Activated CD8-positive, alpha-beta memory T cell treated with anti-CD3 and anti-CD28 coated beads, Interleukin-2, amount 10 ng/mL, durations not matched to agents 7 days and 5 days (primary cell): ENCODE measurements around the gene FGF19. TPM values are rescaled to one million over a fixed set of nuclear protein-coding genes. Genes with fewer than 3 reads are reported as not detected.
"Not testable (repeated sequence)": the region's sequence is repeated elsewhere in the genome, so short reads cannot be mapped to it uniquely, and the experiment has no call there.

ENCODE experiments used
- ATAC-seq: fragments of 150-1000 bp; cut with Tn5 transposase; one replicate; pipeline ENCODE4 v1.10.0; 2021; ENCODE audit warnings: moderate library complexity
- CTCF ChIA-PET: fragments of 350-600 bp; sonication (Branson Sonifier 250); formaldehyde crosslinking; loops from one replicate; lab custom pipeline; 2021; ENCODE audit warnings: antibody characterized with exemption; lab: Charles Lee
- DNase-seq: peaks from one replicate; pipeline ENCODE4 v3.0.0-alpha.2; 2020
- H3K27ac Mint-ChIP-seq: one replicate; pipeline ENCODE4 v1.8.0; 2021; ENCODE audit warnings: mild to moderate bottlenecking, mixed read lengths
- H3K27me3 Mint-ChIP-seq: one replicate; pipeline ENCODE4 v1.8.0; 2021; ENCODE audit warnings: mixed read lengths
- H3K36me3 Mint-ChIP-seq: one replicate; pipeline ENCODE4 v1.8.0; 2021; ENCODE audit warnings: mild to moderate bottlenecking, mixed read lengths
- H3K4me1 Mint-ChIP-seq: one replicate; pipeline ENCODE4 v1.8.0; 2021; ENCODE audit warnings: mixed read lengths
- H3K4me3 Mint-ChIP-seq: one replicate; pipeline ENCODE4 v1.8.0; 2021; ENCODE audit warnings: mild to moderate bottlenecking, moderate library complexity, mixed read lengths
- H3K9me3 Mint-ChIP-seq: one replicate; pipeline ENCODE4 v1.8.0; 2022; ENCODE audit warnings: low read depth, mixed read lengths
- total RNA-seq, 2 experiments: library from RNA; stranded (reverse); gene quantifications; one replicate each; pipeline ENCODE4 v1.2.3, GENCODE V29; 2021

FGF19 gene
- total RNA-seq, 2 experiments from 2014 or later = not detected

DNA sequence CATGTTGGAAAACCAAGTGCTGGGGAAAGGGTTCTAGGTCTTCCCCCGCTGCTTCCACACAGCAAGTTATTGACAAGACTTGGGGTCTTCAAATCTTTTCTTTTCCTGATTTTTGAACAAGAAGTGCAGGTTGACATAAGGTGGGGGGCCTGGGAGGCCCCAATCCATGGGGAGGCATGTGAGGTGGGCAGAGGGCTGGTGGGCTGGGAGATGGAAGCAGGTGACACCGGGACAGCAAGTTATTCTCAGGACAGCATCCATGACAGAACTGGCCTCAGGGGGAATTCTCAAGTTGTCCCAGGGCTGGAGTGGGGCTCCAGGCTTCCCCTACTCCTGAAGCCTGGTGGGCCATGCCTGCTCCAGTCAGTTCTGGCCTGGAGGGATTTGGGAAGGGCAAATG, 5.5 kb downstream of the FGF19 start:
- DNase-seq (no peak), ATAC-seq (no peak)
- no peaks in the 10 kb centered on the region for H3K9me3 Mint-ChIP-seq
- no peaks in the 10 kb centered on the region for H3K36me3 Mint-ChIP-seq
- CTCF ChIA-PET = no interaction called here
- peaks cover 59% of the 10 kb centered on the region for H3K27me3 Mint-ChIP-seq
- peaks cover 2% of the 10 kb centered on the region for H3K4me1 Mint-ChIP-seq
- H3K4me3 Mint-ChIP-seq = no peak overlapping the region
- no peak overlapping the region for H3K27ac Mint-ChIP-seq

DNA sequence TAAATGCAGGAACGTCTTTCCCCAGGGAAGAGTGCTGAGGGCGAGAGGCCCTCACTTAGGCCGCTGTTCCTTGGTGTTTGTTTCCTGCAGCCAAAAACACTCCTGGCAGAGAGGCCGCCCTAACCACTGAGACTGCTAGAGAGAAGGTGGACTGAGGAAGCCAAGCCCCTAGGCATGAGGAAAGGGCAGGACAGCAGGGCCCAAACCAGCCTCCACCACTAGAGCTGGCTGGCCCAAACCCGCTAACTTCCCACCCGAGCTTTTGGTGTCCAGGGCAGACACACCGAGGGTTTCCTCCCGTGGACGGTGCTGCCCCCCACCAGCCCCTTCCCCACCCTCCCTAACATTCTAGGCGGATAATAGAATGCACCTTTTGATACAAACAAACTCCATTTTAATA, 6.0 kb downstream of the FGF19 start:
- no peaks in the 10 kb centered on the region for H3K9me3 Mint-ChIP-seq
- peaks cover 55% of the 10 kb centered on the region for H3K27me3 Mint-ChIP-seq
- no peak overlapping the region for H3K27ac Mint-ChIP-seq
- no peak for DNase-seq
- ATAC-seq = no peak
- no peaks in the 10 kb centered on the region for H3K36me3 Mint-ChIP-seq
- no peaks in the 10 kb centered on the region for H3K4me1 Mint-ChIP-seq
- CTCF ChIA-PET = no interaction called here
- no peak overlapping the region for H3K4me3 Mint-ChIP-seq

DNA sequence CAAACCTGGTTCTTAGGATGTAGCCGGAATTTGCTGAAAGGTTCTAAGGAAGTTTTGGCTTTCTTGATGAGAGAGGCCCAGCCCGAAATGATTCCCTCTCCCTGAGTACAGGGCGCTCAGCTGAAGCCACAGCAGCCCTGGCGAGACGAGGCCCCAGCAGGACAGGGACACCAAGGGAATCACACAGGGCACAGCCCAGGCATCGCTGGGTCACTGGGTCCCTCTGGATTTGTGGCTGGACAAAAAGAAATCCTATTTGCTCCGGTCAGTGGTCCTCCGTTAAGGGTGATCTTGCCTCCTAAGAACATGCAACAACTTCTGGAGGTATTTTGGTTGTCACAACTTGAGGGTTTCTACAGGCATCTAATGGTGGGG, 6.4 kb downstream of the FGF19 start:
- CTCF ChIA-PET = no interaction called here
- ATAC-seq = no peak
- Mint-ChIP-seq H3K9me3 (no peaks in the 10 kb centered on the region), H3K27me3 (peaks cover 53% of the 10 kb centered on the region), H3K4me3 (no peak overlapping the region), H3K27ac (no peak overlapping the region), H3K4me1 (no peaks in the 10 kb centered on the region), H3K36me3 (no peaks in the 10 kb centered on the region)
- DNase-seq = no peak

DNA sequence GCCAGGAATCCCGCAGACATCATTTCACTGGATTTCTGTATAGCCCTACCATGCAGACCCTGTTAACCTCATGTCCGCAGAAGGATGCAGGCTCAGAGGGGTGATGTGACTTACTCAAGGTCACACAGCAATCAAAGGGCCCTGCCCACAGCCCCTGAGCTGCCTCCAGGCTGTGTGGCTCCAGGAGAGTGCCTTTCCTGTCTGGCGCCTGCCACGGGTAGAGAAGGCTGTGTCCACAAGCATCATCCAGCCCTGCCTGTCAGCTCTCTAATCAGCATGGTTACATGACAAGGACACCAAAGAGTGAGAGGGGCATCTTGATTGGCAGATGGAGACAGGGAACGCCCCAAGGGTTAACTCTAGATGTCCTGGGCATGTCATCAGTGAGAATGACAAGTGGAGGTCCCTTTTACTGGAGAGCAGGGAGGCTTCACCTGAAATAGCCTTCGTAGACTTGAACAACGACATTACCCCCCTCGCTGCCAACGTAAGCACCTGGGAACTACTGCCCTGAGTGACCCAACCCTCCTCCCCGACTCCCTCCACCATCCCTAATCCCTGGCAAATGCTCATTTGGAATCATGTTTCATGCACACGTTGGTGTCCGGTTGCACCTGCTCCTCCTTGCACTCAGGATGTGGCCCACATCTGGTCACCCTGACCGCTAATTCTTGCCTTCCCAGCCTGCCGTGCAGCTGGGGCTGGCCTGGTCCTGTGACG, 6.9 kb downstream of the FGF19 start:
- DNase-seq = no peak
- Mint-ChIP-seq H3K9me3 (no peaks in the 10 kb centered on the region), H3K27ac (no peak overlapping the region), H3K4me3 (no peak overlapping the region), H3K4me1 (no peaks in the 10 kb centered on the region), H3K27me3 (peaks cover 56% of the 10 kb centered on the region), H3K36me3 (no peaks in the 10 kb centered on the region)
- no peak for ATAC-seq
- CTCF ChIA-PET = no interaction called here

DNA sequence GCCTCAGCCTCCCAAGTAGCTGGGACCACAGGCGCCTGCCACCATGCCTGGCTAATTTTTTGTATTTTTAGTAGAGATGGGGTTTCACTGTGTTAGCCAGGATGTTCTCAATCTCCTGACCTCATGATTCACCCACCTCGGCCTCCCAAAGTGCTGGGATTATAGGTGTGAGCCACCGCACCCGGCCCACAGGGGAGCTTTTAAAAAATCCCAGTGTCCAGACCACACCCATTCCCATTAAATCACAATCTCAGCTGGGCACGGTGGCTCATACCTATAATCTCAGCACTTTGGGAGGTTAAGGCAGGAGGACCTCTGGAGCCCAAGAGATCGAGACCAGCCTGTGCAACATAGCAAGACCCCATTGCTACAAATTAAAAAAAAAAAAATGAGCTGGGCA, 7.8 kb downstream of the FGF19 start:
- not testable (repeated sequence) for H3K36me3 Mint-ChIP-seq, H3K4me1 Mint-ChIP-seq, H3K4me3 Mint-ChIP-seq, ATAC-seq, DNase-seq, H3K9me3 Mint-ChIP-seq, H3K27ac Mint-ChIP-seq
- peaks cover 54% of the 10 kb centered on the region for H3K27me3 Mint-ChIP-seq
- CTCF ChIA-PET = interaction anchor here (0.9 kb wide), 1 partner anchor 214 kb away, joined by 3 read pairs; no protein-coding TSS in a partner anchor

DNA sequence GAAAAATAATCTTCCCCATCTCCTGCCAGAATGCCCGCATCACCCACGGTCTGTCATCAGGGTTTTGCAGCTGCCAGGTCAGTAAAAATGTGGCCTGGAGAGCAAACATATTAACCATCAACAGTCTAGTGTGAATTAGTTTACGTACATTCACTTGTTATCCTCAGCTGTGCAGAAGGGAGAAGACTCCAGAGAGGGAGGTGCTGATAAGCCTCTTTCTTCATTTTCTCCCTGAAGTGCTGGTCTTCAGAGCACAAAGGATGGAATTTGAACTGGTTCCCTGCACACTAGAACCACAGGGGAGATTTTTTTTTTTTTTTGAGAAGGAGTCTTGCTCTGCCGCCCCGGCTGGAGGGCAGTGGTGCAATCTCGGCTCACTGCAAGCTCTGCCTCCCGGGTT, 8.2 kb downstream of the FGF19 start:
- Mint-ChIP-seq H3K36me3 (no peaks in the 10 kb centered on the region), H3K27ac (no peak overlapping the region), H3K9me3 (no peaks in the 10 kb centered on the region), H3K4me3 (no peak overlapping the region), H3K27me3 (peaks cover 53% of the 10 kb centered on the region), H3K4me1 (no peaks in the 10 kb centered on the region)
- ATAC-seq (no peak), DNase-seq (no peak)
- CTCF ChIA-PET = interaction anchor here (0.9 kb wide), 1 partner anchor 214 kb away, joined by 3 read pairs; no protein-coding TSS in a partner anchor

DNA sequence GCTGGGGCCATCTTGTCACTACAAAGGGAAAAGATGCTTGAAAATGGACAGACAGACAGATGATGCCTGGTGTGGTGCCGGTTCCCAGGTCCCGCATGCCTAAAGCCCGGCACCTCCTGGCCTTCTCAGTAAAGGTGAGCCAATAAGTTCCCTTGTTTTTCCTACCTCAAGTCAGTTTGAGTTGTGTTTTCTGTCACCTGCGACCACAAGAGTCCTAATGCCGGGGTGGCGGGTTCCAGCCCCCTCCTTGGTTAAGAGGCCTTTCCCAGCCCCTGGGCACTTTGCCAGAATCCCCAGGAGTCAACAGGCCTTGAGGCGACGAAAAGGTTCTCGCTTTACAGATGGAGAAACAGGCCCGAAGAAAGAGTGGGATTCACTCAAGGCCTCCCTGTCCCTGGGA, 9.0 kb downstream of the FGF19 start:
- Mint-ChIP-seq H3K27me3 (peaks cover 49% of the 10 kb centered on the region), H3K9me3 (no peaks in the 10 kb centered on the region), H3K4me3 (no peak overlapping the region), H3K36me3 (no peaks in the 10 kb centered on the region), H3K4me1 (peaks cover under 1% of the 10 kb centered on the region), H3K27ac (no peak overlapping the region)
- DNase-seq (no peak), ATAC-seq (no peak)
- CTCF ChIA-PET = no interaction called here

GRCh38 chr11:69692422-69692821, 11.4 kb downstream of the FGF19 start:
- no peak for DNase-seq
- Mint-ChIP-seq H3K9me3 (no peaks in the 10 kb centered on the region), H3K27ac (no peak overlapping the region), H3K36me3 (no peaks in the 10 kb centered on the region), H3K4me1 (peaks cover 7% of the 10 kb centered on the region), H3K4me3 (no peak overlapping the region), H3K27me3 (peaks cover 40% of the 10 kb centered on the region)
- ATAC-seq = no peak
- CTCF ChIA-PET = no interaction called here

GRCh38 chr11:69691463-69691862, 12.4 kb downstream of the FGF19 start:
- DNase-seq (no peak), ATAC-seq (no peak)
- Mint-ChIP-seq H3K9me3 (no peaks in the 10 kb centered on the region), H3K36me3 (no peaks in the 10 kb centered on the region), H3K27me3 (peaks cover 40% of the 10 kb centered on the region), H3K4me3 (no peak overlapping the region), H3K27ac (no peak overlapping the region), H3K4me1 (peaks cover 7% of the 10 kb centered on the region)
- CTCF ChIA-PET = interaction anchor here (1.0 kb wide), 1 partner anchor 505 kb away, joined by 3 read pairs; no protein-coding TSS in a partner anchor

- peaks cover 12% of the 10 kb centered on the region for H3K4me1 Mint-ChIP-seq
- no peaks in the 10 kb centered on the region for H3K9me3 Mint-ChIP-seq
- H3K4me3 Mint-ChIP-seq = no peak overlapping the region
- ATAC-seq = no peak
- peaks cover 36% of the 10 kb centered on the region for H3K27me3 Mint-ChIP-seq
- CTCF ChIA-PET = no interaction called here
- no peak for DNase-seq
- no peaks in the 10 kb centered on the region for H3K36me3 Mint-ChIP-seq
- H3K27ac Mint-ChIP-seq = no peak overlapping the region
Observed at GRCh38 chr11:69689484-69690319, 14.1 kb downstream of the FGF19 start.

GRCh38 chr11:69687969-69688771, 15.7 kb downstream of the FGF19 start:
- H3K27ac Mint-ChIP-seq, DNase-seq, ATAC-seq, H3K36me3 Mint-ChIP-seq, H3K4me3 Mint-ChIP-seq, H3K9me3 Mint-ChIP-seq: not testable (repeated sequence)
- Mint-ChIP-seq H3K27me3 (peaks cover 27% of the 10 kb centered on the region), H3K4me1 (peaks cover 12% of the 10 kb centered on the region)
- CTCF ChIA-PET = interaction anchor here (0.9 kb wide), 1 partner anchor 200 kb away, joined by 3 read pairs; no protein-coding TSS in a partner anchor

- Mint-ChIP-seq H3K4me3 (no peak overlapping the region), H3K27me3 (peaks cover 21% of the 10 kb centered on the region), H3K4me1 (peaks cover 12% of the 10 kb centered on the region), H3K9me3 (no peaks in the 10 kb centered on the region), H3K36me3 (no peaks in the 10 kb centered on the region), H3K27ac (no peak overlapping the region)
- CTCF ChIA-PET = interaction anchor here (1.1 to 1.8 kb wide), 3 partner anchors 31 to 509 kb away, joined by 3 to 8 read pairs (median 3); no protein-coding TSS in a partner anchor
- ATAC-seq (no peak), DNase-seq (no peak)
Observed at GRCh38 chr11:69686856-69687255, 17.0 kb downstream of the FGF19 start.

- H3K9me3 Mint-ChIP-seq = no peaks in the 10 kb centered on the region
- no peak overlapping the region for H3K27ac Mint-ChIP-seq
- peaks cover 17% of the 10 kb centered on the region for H3K27me3 Mint-ChIP-seq
- no peaks in the 10 kb centered on the region for H3K36me3 Mint-ChIP-seq
- ATAC-seq (no peak), DNase-seq (no peak)
- H3K4me3 Mint-ChIP-seq = no peak overlapping the region
- CTCF ChIA-PET = interaction anchor here (0.7 to 1.8 kb wide), 8 partner anchors 11 to 577 kb away, joined by 3 to 8 read pairs (median 3); partner anchors contain the start of gene LTO1
- H3K4me1 Mint-ChIP-seq = peaks cover 12% of the 10 kb centered on the region
Observed at GRCh38 chr11:69686452-69686851, 17.4 kb downstream of the FGF19 start.
